Measurements from ENCODE around the gene WAPL.

Gene WAPL

DNA sequence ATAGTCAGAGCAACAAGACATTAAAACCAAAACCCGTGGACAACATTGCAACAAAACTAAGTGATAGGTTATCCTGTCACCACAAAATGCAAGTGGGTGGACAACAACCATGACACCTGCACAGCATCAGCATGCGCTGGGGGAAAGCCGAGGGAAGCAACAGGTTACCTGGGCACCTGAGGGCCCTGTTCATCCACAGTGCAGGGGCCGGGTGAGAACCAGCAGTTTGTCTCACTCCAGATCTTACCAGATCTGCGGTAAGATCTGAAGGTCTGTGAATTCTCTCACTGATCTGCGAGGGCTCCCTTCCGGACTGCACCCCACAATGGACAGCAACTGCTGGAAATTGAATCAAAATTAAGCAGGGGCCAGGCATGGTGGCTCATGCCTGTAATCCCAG is 124.5 kb downstream of the WAPL start:
- Histone ChIP-seq H3K4me3 (ENCODE audit: low read depth, low read length) (no peak overlapping the region), H3K36me3 (ENCODE audit: control insufficient read depth, insufficient read depth, low read length) (no peaks in the 10 kb centered on the region), H3K9me3 (ENCODE audit: control insufficient read depth, low read length) (no peaks in the 10 kb centered on the region), H3K4me2 (ENCODE audit: low read length) (no peak overlapping the region), H2AFZ (no peak overlapping the region), H3K27me3 (ENCODE audit: control insufficient read depth, insufficient read depth, low read length) (no peaks in the 10 kb centered on the region), H3K4me1 (peaks cover 9% of the 10 kb centered on the region), H3K27ac (no peak overlapping the region), H3K9ac (no peak overlapping the region), H3K79me2 (no peaks in the 10 kb centered on the region)
- TF ChIP-seq, protein P1, sequence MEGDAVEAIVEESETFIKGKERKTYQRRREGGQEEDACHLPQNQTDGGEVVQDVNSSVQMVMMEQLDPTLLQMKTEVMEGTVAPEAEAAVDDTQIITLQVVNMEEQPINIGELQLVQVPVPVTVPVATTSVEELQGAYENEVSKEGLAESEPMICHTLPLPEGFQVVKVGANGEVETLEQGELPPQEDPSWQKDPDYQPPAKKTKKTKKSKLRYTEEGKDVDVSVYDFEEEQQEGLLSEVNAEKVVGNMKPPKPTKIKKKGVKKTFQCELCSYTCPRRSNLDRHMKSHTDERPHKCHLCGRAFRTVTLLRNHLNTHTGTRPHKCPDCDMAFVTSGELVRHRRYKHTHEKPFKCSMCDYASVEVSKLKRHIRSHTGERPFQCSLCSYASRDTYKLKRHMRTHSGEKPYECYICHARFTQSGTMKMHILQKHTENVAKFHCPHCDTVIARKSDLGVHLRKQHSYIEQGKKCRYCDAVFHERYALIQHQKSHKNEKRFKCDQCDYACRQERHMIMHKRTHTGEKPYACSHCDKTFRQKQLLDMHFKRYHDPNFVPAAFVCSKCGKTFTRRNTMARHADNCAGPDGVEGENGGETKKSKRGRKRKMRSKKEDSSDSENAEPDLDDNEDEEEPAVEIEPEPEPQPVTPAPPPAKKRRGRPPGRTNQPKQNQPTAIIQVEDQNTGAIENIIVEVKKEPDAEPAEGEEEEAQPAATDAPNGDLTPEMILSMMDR (IDR thresholded peaks at IDR 0.05): no peak

- Histone ChIP-seq H3K4me3 (ENCODE audit: low read depth, low read length) (no peak overlapping the region), H3K79me2 (no peaks in the 10 kb centered on the region), H3K9me3 (ENCODE audit: control insufficient read depth, low read length) (no peaks in the 10 kb centered on the region), H3K27ac (no peak overlapping the region), H2AFZ (no peak overlapping the region), H3K27me3 (ENCODE audit: control insufficient read depth, insufficient read depth, low read length) (no peaks in the 10 kb centered on the region), H3K9ac (no peak overlapping the region), H3K4me2 (ENCODE audit: low read length) (no peak overlapping the region), H3K4me1 (peaks cover 4% of the 10 kb centered on the region), H3K36me3 (ENCODE audit: control insufficient read depth, insufficient read depth, low read length) (no peaks in the 10 kb centered on the region)
- TF ChIP-seq, protein P1 (IDR thresholded peaks at IDR 0.05): no peak
These were observed 127.6 kb downstream of the WAPL start for GRCh38 chr10:86393862-86394455.

GRCh38 chr10:86393362-86393761 is 128.2 kb downstream of the WAPL start:
- no peaks in the 10 kb centered on the region for H3K79me2 ChIP-seq
- no peak overlapping the region for H3K4me3 ChIP-seq (ENCODE audit: low read depth, low read length)
- no peaks in the 10 kb centered on the region for H3K36me3 ChIP-seq (ENCODE audit: control insufficient read depth, insufficient read depth, low read length)
- H3K27me3 ChIP-seq (ENCODE audit: control insufficient read depth, insufficient read depth, low read length): no peaks in the 10 kb centered on the region
- no peak overlapping the region for H3K4me2 ChIP-seq (ENCODE audit: low read length)
- H3K4me1 ChIP-seq: peaks cover 4% of the 10 kb centered on the region
- no peak overlapping the region for H3K27ac ChIP-seq
- H3K9ac ChIP-seq: no peak overlapping the region
- H3K9me3 ChIP-seq (ENCODE audit: control insufficient read depth, low read length): no peaks in the 10 kb centered on the region
- TF ChIP-seq, protein P1 (IDR thresholded peaks at IDR 0.05): no peak
- H2AFZ ChIP-seq: no peak overlapping the region

- TF ChIP-seq, protein P1 (IDR thresholded peaks at IDR 0.05): no peak
- H3K4me2 ChIP-seq (ENCODE audit: low read length): no peak overlapping the region
These were observed 128.9 kb downstream of the WAPL start for GRCh38 chr10:86392723-86393094.

More at GRCh38 chr10:86392723-86393094, 128.9 kb downstream of the WAPL start:
- Histone ChIP-seq H3K79me2 (no peaks in the 10 kb centered on the region), H3K4me3 (ENCODE audit: low read depth, low read length) (no peak overlapping the region), H3K27ac (no peak overlapping the region), H2AFZ (no peak overlapping the region), H3K27me3 (ENCODE audit: control insufficient read depth, insufficient read depth, low read length) (no peaks in the 10 kb centered on the region), H3K9me3 (ENCODE audit: control insufficient read depth, low read length) (no peaks in the 10 kb centered on the region), H3K9ac (no peak overlapping the region), H3K4me1 (peaks cover 4% of the 10 kb centered on the region), H3K36me3 (ENCODE audit: control insufficient read depth, insufficient read depth, low read length) (no peaks in the 10 kb centered on the region)

Measured in parathyroid adenoma (tissue), 2 donors.